Left renal cortex interstitium (tissue), 4 donors: ENCODE measurements around the gene ORMDL1. TPM values are rescaled to one million over a fixed set of nuclear protein-coding genes. Genes with fewer than 3 reads are reported as not detected.
A peak's percentile ranks its signal among the peaks of the same experiment; 100 is the strongest.

Source experiments
- DNase-seq, 4 donors: peaks; one replicate each; pipeline ENCODE4 v3.0.0-alpha.2; 2013; ENCODE audit warnings: low read depth in 4 of 4, low spot score in 2 of 4, missing footprints in 1 of 4
- polyA plus RNA-seq, 4 donors: library from polyadenylated mRNA; unstranded; fragments of 120-200 nt; gene quantifications; one replicate each; pipeline ENCODE4 v1.2.1, GENCODE V29; 2013; ENCODE audit not compliant: insufficient read length in 4 of 4

Gene ORMDL1
- 100 to 1,000 TPM in 2 of 4 donors, 10 to 100 TPM in 2; 74.0 to 110 (median 97.4) TPM for polyA plus RNA-seq

GRCh38 chr2:189783927-189784867 is at the start of gene ORMDL1, which contains the start of gene PMS1:
Gene ORMDL1, minus strand, starts transcription at chr2:189784339. Its CDS starts 1,744 bp downstream, at chr2:189782595.
Gene PMS1, plus strand, starts transcription at chr2:189784450. Its CDS starts 7,360 bp downstream, at chr2:189791810.
- DNase-seq = peak; percentile 86 to 93 (median 89)

GRCh38 chr2:189830510-189830909 is 46.4 kb upstream of the ORMDL1 start:
- no peak for DNase-seq

GRCh38 chr2:189829102-189829833 is 45.1 kb upstream of the ORMDL1 start:
- DNase-seq = no peak

- no peak for DNase-seq
Observed at GRCh38 chr2:189826039-189826438, 41.9 kb upstream of the ORMDL1 start.

- no peak for DNase-seq
Observed at GRCh38 chr2:189824694-189825396, 40.7 kb upstream of the ORMDL1 start.

GRCh38 chr2:189821953-189822748 is 38.0 kb upstream of the ORMDL1 start:
- DNase-seq = no peak

- DNase-seq = no peak
Observed at GRCh38 chr2:189819297-189819704, 35.2 kb upstream of the ORMDL1 start.

- DNase-seq = no peak
Observed at GRCh38 chr2:189818249-189819038, 34.3 kb upstream of the ORMDL1 start.

GRCh38 chr2:189803431-189803830 is 19.3 kb upstream of the ORMDL1 start:
- no peak for DNase-seq

- DNase-seq = no peak
Observed at GRCh38 chr2:189802396-189802912, 18.3 kb upstream of the ORMDL1 start.

- DNase-seq = no peak
Observed at GRCh38 chr2:189799531-189799930, 15.4 kb upstream of the ORMDL1 start.

GRCh38 chr2:189799030-189799331 is 14.8 kb upstream of the ORMDL1 start:
- DNase-seq = no peak

GRCh38 chr2:189798312-189799029 is 14.3 kb upstream of the ORMDL1 start:
- DNase-seq = no peak

GRCh38 chr2:189797902-189798301 is 13.8 kb upstream of the ORMDL1 start:
- DNase-seq = no peak

GRCh38 chr2:189794310-189794709 is 10.2 kb upstream of the ORMDL1 start:
- no peak for DNase-seq

- no peak for DNase-seq
Observed at GRCh38 chr2:189791338-189792042, 7.4 kb upstream of the ORMDL1 start.

- peak in 1 of 4 donors; percentile 28 for DNase-seq
Observed at GRCh38 chr2:189783451-189783926, 650 bp downstream of the ORMDL1 start.
